GM10847 (cell line): ENCODE results near the gene IER5.

Experiments
- POLR2A ChIP-seq: IDR thresholded peaks from 2 replicates; pipeline ENCODE4 v1.6.1; 2011; ENCODE audit not compliant: insufficient read length; ENCODE audit errors: extremely low read depth

IER5 gene

DNA sequence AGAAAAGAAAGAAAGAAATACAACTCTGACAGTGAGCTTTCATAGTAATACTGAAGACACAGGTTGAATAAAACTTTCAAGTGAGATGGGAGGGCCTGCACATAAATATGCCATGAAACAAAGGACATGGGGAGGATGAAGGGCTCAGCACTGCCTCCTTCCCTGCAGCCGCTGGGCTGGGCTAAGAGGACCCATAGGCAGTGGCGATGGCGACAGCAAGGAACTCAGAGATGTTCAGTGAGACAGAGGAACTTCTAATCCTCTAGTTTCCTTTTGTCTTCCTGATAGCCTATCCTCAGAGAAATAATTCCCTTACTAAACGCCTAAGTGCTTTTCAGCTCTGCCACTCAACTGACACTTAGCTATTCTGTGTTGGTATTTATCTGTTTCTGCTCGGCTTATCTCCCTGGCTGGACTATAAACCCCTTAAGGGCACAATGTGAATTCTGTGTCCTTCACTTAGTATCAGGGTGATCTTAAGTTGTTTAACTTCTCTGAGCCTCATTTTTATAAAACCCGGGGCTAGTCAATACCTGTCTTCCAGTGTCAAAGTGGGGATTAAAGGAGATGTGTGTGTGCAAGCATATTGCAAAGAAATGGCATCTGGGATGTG lies 24.4 kb upstream of the IER5 start:
- no peak for TF ChIP-seq POLR2A

- TF ChIP-seq POLR2A: no peak
Measured at GRCh38 chr1:181064702-181065101, 23.8 kb upstream of the IER5 start.

DNA sequence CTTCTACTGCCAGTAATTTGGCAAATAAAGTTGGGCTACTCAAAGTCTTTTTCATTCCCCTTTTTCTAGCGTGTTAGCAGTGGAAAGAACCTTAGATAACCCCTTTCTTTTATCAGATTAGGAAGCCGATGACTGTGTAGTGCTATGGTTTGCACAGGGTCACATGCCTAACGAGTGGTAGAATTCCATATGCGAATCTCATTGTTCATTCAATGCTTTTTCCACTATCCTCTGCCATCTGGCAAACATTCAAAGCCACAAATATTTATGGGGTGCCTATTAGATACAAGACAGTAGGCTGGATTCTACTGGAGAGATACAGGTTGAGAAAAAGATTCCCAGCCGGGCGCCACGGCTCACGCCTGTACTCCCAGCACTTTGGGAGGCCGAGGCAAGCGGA lies 14.9 kb upstream of the IER5 start:
- TF ChIP-seq POLR2A: no peak

DNA sequence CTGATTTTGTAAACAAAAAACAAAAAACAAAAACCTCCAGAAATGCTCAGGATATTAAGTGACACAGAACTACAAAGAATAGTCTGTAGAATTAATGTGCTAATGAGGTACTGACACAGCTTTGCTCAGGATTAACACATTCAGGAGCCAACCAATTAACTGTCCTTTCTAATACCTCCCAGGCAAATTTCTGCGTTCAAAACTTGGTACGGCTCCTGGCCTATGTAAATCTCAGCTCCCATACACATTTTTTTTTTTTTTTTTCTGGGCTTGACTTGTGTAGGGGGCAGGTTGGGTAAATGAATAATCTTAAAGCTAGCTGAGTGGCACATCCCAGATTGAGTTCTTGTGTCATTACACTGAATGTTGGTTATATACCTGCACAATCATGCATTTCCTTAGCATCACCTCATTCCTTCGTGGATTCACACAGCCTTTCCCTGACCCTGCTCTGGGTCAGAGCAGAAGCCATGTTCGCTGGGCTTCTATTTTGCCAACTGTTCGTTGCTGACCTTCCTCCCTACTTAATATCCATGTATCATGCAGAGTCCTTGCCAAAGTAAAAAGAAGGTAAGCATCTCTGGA lies 12.6 kb upstream of the IER5 start:
- TF ChIP-seq POLR2A: no peak

DNA sequence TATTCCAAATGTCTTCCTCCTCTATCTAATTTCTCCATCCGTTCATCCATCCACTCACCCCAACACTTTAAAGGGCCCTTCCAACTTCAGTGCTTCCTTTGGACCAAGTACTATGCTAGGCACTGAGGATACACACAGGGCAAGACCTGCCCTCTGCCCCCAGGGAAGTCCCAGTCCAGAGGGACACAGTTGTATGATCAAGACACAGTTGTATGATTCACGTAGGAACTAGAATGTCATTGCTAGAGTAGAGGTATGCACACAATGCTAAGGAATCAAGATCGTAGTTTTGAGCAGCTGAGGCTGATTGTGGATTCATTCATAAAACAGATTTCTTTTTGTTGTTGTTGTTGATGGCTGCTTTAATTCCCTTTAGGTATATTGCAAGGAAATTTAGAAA lies 11.6 kb upstream of the IER5 start:
- no peak for TF ChIP-seq POLR2A

DNA sequence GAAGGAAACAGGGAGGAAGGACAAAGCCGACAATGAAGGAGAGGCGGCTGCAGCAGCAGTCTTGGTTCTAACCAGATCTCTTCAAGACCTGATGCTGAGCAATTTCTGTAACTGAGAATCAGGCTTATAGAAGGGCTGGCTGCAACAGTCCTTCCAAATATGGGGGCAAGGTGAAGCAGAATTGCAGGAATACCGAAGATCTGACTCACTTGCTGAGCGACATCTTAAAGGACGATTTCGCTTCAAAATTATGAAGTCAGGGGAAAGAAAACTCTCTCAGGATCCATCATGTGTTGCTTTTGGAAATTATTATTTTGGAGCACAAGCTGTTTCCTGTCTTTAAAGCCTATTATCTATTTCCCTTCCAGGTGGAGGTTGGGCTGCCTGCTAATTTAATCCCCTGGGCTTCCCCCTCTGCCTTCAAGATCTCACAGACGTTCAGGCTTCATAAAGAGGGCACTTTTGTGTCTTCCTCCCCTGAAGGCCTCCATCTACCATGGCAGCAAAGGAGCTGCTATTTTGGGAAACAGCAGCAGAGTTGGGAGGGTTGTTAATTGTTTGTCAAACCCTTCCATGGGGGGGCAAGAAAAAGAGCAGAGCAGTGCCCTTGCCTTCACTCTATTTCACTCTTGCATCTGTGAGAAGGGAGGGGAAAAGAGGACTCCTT lies 10.8 kb upstream of the IER5 start:
- no peak for TF ChIP-seq POLR2A

DNA sequence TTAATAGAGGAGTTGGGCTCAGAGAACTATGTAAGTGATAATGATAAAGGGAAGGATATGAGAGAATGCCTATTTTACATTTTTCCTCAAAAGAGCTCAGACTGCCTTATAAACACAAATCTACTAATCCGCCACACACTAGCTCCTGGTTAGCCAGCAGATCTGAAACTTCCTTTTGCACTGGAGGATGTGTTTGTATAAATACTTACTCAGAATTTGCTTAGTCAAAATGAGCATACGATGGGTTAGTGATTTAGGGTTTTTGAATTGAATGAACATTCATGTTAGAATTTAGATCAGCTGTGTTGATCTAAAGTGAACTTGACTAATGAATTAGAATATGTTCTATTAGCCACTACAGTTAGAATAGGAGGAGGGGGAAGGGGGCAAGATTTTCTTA lies 9.1 kb upstream of the IER5 start:
- TF ChIP-seq POLR2A: no peak

GRCh38 chr1:181079920-181080319 lies 8.6 kb upstream of the IER5 start:
- TF ChIP-seq POLR2A: no peak

- TF ChIP-seq POLR2A: no peak
Measured at GRCh38 chr1:181080556-181080955, 7.9 kb upstream of the IER5 start.

DNA sequence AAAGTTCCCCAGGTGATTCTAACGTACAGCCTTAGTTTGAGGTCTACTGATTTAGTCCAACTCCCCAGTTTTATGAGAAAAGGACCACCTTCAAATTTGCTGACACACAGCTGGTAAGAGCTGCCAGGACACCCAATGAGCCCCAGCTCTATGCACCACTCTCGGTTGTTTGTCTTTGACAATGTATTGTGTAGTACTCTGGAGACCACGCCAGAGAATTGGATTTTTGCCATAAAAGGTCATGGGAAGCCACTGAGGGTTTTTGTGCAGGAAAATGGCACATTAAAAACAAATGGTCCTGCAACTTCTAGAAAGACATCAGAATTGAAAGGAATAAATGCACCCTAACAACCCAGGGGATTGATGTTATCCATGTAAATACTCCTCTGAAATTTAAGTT lies 7.1 kb upstream of the IER5 start:
- TF ChIP-seq POLR2A: no peak

DNA sequence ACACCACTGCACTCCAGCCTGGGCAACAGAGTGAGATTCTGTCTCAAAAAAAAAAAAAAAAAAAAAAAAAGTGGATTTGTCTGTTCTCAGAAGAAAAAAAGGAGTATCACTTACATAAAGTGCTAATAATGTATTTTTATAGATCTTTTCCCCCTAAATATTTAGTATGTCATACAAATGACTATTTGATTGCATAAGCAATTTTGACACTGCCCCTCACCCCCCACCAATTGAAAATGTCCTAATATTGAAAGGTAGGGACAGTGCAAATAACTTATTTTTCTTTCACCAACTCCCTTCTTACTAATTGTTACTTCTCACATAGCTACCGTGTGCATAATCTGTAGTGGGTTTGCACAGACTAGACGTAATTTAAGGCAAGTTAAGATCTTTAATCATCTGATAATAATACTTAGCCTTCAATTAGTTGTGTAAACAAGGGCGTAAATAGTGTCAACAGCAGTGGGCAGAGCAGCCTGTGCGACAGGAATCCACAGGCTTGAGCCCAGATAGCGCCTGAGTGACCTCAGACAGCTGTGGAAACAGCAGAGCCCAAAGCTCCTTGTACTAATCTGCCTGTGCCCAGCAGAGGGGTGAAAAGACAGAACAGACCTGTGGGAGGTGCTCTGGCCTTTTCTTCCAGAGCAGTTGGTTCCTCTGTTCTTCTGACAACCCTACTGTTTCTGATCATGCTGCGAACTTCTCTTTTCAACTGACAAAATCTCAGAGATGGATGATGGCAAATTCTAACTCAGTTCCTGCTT lies 4.5 kb upstream of the IER5 start:
- no peak for TF ChIP-seq POLR2A

DNA sequence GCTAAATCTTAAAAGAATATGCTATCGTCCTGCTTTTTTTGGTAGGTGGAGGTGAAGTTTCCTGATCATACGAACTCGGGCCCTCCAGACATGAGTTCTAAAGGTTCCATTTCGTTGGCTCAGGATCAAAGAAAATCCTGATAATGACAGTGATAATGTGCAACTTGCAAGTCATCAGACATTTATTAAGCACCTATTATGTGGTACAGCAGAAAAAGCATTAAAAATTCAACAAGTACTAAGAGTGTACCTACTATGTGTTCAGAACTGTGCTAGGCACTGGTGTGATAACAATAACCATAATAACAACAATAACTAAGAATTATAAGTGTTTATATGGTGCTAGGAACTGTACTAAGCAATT lies 3.9 kb upstream of the IER5 start:
- no peak for TF ChIP-seq POLR2A

GRCh38 chr1:181086091-181086490 lies 2.4 kb upstream of the IER5 start:
- TF ChIP-seq POLR2A: no peak

GRCh38 chr1:181086926-181087325 lies 1.6 kb upstream of the IER5 start:
- TF ChIP-seq POLR2A: no peak

DNA sequence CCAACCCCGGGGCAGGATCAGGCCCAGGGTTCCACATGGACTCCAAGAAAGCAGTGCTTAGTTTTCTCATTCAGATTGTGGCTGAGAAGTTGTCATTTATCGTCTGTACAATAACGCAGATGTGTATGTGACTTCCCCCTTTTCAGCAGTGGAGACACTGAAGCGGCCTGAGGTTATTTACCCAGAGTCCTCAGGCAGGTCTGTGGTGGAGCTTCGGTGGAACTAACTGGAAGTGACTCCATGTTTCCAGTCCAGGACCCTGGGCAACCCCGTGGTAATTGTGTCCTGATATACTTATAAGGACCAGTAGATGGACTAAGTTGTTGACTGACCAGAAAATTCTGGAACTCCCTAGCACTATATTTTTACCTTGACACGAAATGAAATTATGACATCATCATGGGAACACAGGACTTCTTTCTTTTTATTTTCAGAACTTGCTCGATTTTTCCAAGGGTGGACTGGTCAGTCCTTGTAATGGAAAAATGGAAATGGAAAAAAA lies 1.0 kb upstream of the IER5 start:
- no peak for TF ChIP-seq POLR2A

- no peak for TF ChIP-seq POLR2A
Measured at GRCh38 chr1:181089017-181089675, 646 bp downstream of the IER5 start.
